CD8-positive, alpha-beta memory T cell (primary cell): Measurements from ENCODE around the gene MLLT3. TPM values are rescaled to one million over a fixed set of nuclear protein-coding genes. Genes with fewer than 3 reads are reported as not detected.

Experiments used
- CTCF ChIA-PET: fragments of 350-600 bp; sonication (Branson Sonifier 250); formaldehyde crosslinking; loops from one replicate; lab custom pipeline; 2021; ENCODE audit warnings: antibody characterized with exemption; lab: Charles Lee
- POLR2A ChIA-PET: fragments of 350-600 bp; sonication (Branson Sonifier 250); formaldehyde crosslinking; loops from one replicate; lab custom pipeline; 2021; ENCODE audit warnings: antibody characterized with exemption; lab: Charles Lee
- DNase-seq, 5 donors: peaks; one replicate each; pipeline versions ENCODE4 v3.0.0 to v3.0.0-alpha.2; 2020 to 2022; ENCODE audit warnings: mixed read lengths in 1 of 5
- H3K27ac ChIP-seq: one replicate; pipeline ENCODE4 v1.7.0; 2013; ENCODE audit warnings: low read depth, mild to moderate bottlenecking, low read length, moderate library complexity
- H3K27me3 ChIP-seq: 2 replicates; pipeline ENCODE4 v1.7.0; 2013; ENCODE audit warnings: low read length, mild to moderate bottlenecking; ENCODE audit not compliant: insufficient read depth, poor library complexity, severe bottlenecking
- H3K36me3 ChIP-seq: 2 replicates; pipeline ENCODE4 v1.7.0; 2013; ENCODE audit warnings: mild to moderate bottlenecking, low read length, moderate library complexity; ENCODE audit not compliant: insufficient read depth
- H3K4me1 ChIP-seq: 2 replicates; pipeline ENCODE4 v1.7.0; 2013; ENCODE audit warnings: mild to moderate bottlenecking, low read length, moderate library complexity; ENCODE audit not compliant: insufficient read depth
- H3K4me3 ChIP-seq: 2 replicates; pipeline ENCODE4 v1.7.0; 2013; ENCODE audit warnings: mild to moderate bottlenecking, low read length
- H3K9me3 ChIP-seq: 2 replicates; pipeline ENCODE4 v1.7.0; 2013; ENCODE audit warnings: mild to moderate bottlenecking, low read length
- H3K27ac Mint-ChIP-seq, 8 donors: one replicate each; pipeline ENCODE4 v1.8.0; 2020 to 2021; ENCODE audit warnings: mixed read lengths in 8 of 8, mild to moderate bottlenecking in 6 of 8, inconsistent platforms in 3 of 8, moderate library complexity in 3 of 8
- H3K27me3 Mint-ChIP-seq, 2 donors: one replicate each; pipeline ENCODE4 v1.8.0; 2020 to 2021; ENCODE audit warnings: mixed read lengths in 2 of 2, mild to moderate bottlenecking in 1 of 2, moderate library complexity in 1 of 2
- H3K36me3 Mint-ChIP-seq, 3 donors: one replicate each; pipeline ENCODE4 v1.8.0; 2020 to 2021; ENCODE audit warnings: mixed read lengths in 3 of 3, inconsistent platforms in 1 of 3, mild to moderate bottlenecking in 1 of 3
- H3K4me1 Mint-ChIP-seq, 3 donors: one replicate each; pipeline ENCODE4 v1.8.0; 2020 to 2021; ENCODE audit warnings: mixed read lengths in 3 of 3, inconsistent platforms in 1 of 3, mild to moderate bottlenecking in 1 of 3
- H3K4me3 Mint-ChIP-seq, 7 donors: one replicate each; pipeline ENCODE4 v1.8.0; 2020 to 2021; ENCODE audit warnings: mixed read lengths in 7 of 7, mild to moderate bottlenecking in 6 of 7, moderate library complexity in 4 of 7, inconsistent platforms in 2 of 7
- H3K9me3 Mint-ChIP-seq, 5 donors: one replicate each; pipeline ENCODE4 v1.8.0; 2020 to 2022; ENCODE audit warnings: mixed read lengths in 5 of 5, mild to moderate bottlenecking in 3 of 5, moderate library complexity in 2 of 5, inconsistent platforms in 1 of 5
- polyA plus RNA-seq: library from polyadenylated mRNA; unstranded; fragments of 300-500 nt; fragmentation: Illumina TruSeq; gene quantifications from one replicate; pipeline ENCODE4 v1.2.3, GENCODE V29; 2021
- total RNA-seq, 2 experiments: library from RNA; stranded (reverse); gene quantifications; one replicate each; pipeline ENCODE4 v1.2.3, GENCODE V29; 2021

The MLLT3 gene
- total and polyA plus RNA-seq, 3 experiments from 2014 or later, result 24.6 to 37.0 (median 36.8) TPM

GRCh38 chr9:20418485-20418884 lies 203.8 kb downstream of the MLLT3 start:
- H3K9me3 ChIP-seq, result no peaks in the 10 kb centered on the region
- no peak overlapping the region for H3K4me3 Mint-ChIP-seq
- H3K27me3 Mint-ChIP-seq, result no peaks in the 10 kb centered on the region
- ChIA-PET CTCF (no interaction called here), POLR2A (no interaction called here)
- H3K4me3 ChIP-seq, result no peak overlapping the region
- H3K4me1 Mint-ChIP-seq, result peaks cover 11 to 52% (median 51%) of the 10 kb centered on the region in 3 donors
- no peak overlapping the region for H3K27ac ChIP-seq
- no peak overlapping the region for H3K27ac Mint-ChIP-seq
- peaks cover 3% of the 10 kb centered on the region for H3K36me3 ChIP-seq
- no peaks in the 10 kb centered on the region for H3K27me3 ChIP-seq
- no peaks in the 10 kb centered on the region for H3K4me1 ChIP-seq
- no peaks in the 10 kb centered on the region for H3K9me3 Mint-ChIP-seq
- DNase-seq, result no peak
- H3K36me3 Mint-ChIP-seq, result peaks cover 5 to 9% (median 6%) of the 10 kb centered on the region in 3 donors

GRCh38 chr9:20417373-20418080 lies 204.8 kb downstream of the MLLT3 start:
- Histone ChIP-seq H3K27ac (no peak overlapping the region), H3K9me3 (no peaks in the 10 kb centered on the region), H3K27me3 (no peaks in the 10 kb centered on the region), H3K4me1 (no peaks in the 10 kb centered on the region), H3K36me3 (peaks cover 4% of the 10 kb centered on the region), H3K4me3 (no peak overlapping the region)
- no peaks in the 10 kb centered on the region for H3K9me3 Mint-ChIP-seq
- no peak overlapping the region for H3K4me3 Mint-ChIP-seq
- DNase-seq, result no peak
- H3K4me1 Mint-ChIP-seq, result peaks cover 11 to 55% (median 53%) of the 10 kb centered on the region in 3 donors
- H3K27ac Mint-ChIP-seq, result no peak overlapping the region
- POLR2A ChIA-PET, result no interaction called here
- no peaks in the 10 kb centered on the region for H3K27me3 Mint-ChIP-seq
- peaks cover 12 to 17% (median 15%) of the 10 kb centered on the region in 3 donors for H3K36me3 Mint-ChIP-seq
- CTCF ChIA-PET, result no interaction called here

GRCh38 chr9:20414150-20414549 lies 208.1 kb downstream of the MLLT3 start:
- peaks cover 22 to 31% (median 27%) of the 10 kb centered on the region in 3 donors for H3K36me3 Mint-ChIP-seq
- H3K27me3 Mint-ChIP-seq, result no peaks in the 10 kb centered on the region
- CTCF ChIA-PET, result no interaction called here
- H3K9me3 Mint-ChIP-seq, result no peaks in the 10 kb centered on the region
- Histone ChIP-seq H3K27ac (no peak overlapping the region), H3K9me3 (no peaks in the 10 kb centered on the region), H3K4me3 (no peak overlapping the region), H3K36me3 (peaks cover 4% of the 10 kb centered on the region), H3K27me3 (no peaks in the 10 kb centered on the region), H3K4me1 (peaks cover 5% of the 10 kb centered on the region)
- H3K4me1 Mint-ChIP-seq, result peaks cover 18 to 62% (median 56%) of the 10 kb centered on the region in 3 donors
- peak overlapping the region in 2 of 8 donors; percentile 26 to 48 for H3K27ac Mint-ChIP-seq
- no peak overlapping the region for H3K4me3 Mint-ChIP-seq
- DNase-seq, result no peak
- POLR2A ChIA-PET, result no interaction called here

- no peaks in the 10 kb centered on the region for H3K9me3 ChIP-seq
- H3K27me3 Mint-ChIP-seq, result no peaks in the 10 kb centered on the region
- H3K27ac ChIP-seq, result no peak overlapping the region
- H3K4me3 ChIP-seq, result no peak overlapping the region
- peak overlapping the region in 2 of 8 donors; percentile 39 to 73 for H3K27ac Mint-ChIP-seq
- CTCF ChIA-PET, result no interaction called here
- H3K4me1 ChIP-seq, result peaks cover 17% of the 10 kb centered on the region
- H3K4me3 Mint-ChIP-seq, result no peak overlapping the region
- H3K27me3 ChIP-seq, result no peaks in the 10 kb centered on the region
- H3K36me3 Mint-ChIP-seq, result peaks cover 27 to 44% (median 27%) of the 10 kb centered on the region in 3 donors
- no peak for DNase-seq
- H3K4me1 Mint-ChIP-seq, result peaks cover 25 to 57% (median 52%) of the 10 kb centered on the region in 3 donors
- peaks cover 4% of the 10 kb centered on the region for H3K36me3 ChIP-seq
- POLR2A ChIA-PET, result no interaction called here
- no peaks in the 10 kb centered on the region for H3K9me3 Mint-ChIP-seq
These were observed 212.8 kb downstream of the MLLT3 start for GRCh38 chr9:20409321-20410092.

GRCh38 chr9:20408513-20408912 lies 213.8 kb downstream of the MLLT3 start:
- H3K9me3 Mint-ChIP-seq, result no peaks in the 10 kb centered on the region
- Histone ChIP-seq H3K4me1 (peaks cover 21% of the 10 kb centered on the region), H3K9me3 (no peaks in the 10 kb centered on the region), H3K27ac (no peak overlapping the region), H3K4me3 (no peak overlapping the region), H3K36me3 (peaks cover 1% of the 10 kb centered on the region), H3K27me3 (no peaks in the 10 kb centered on the region)
- peaks cover 26 to 57% (median 55%) of the 10 kb centered on the region in 3 donors for H3K4me1 Mint-ChIP-seq
- CTCF ChIA-PET, result no interaction called here
- H3K27me3 Mint-ChIP-seq, result no peaks in the 10 kb centered on the region
- no peak overlapping the region for H3K27ac Mint-ChIP-seq
- H3K4me3 Mint-ChIP-seq, result no peak overlapping the region
- POLR2A ChIA-PET, result interaction anchor here (0.7 kb wide), 1 partner anchor 88 kb away, joined by 3 read pairs; no protein-coding TSS in a partner anchor
- DNase-seq, result no peak
- peaks cover 22 to 36% (median 23%) of the 10 kb centered on the region in 3 donors for H3K36me3 Mint-ChIP-seq

GRCh38 chr9:20407013-20407412 lies 215.3 kb downstream of the MLLT3 start:
- Histone ChIP-seq H3K9me3 (no peaks in the 10 kb centered on the region), H3K27me3 (no peaks in the 10 kb centered on the region), H3K4me3 (no peak overlapping the region), H3K36me3 (no peaks in the 10 kb centered on the region), H3K4me1 (peaks cover 26% of the 10 kb centered on the region), H3K27ac (no peak overlapping the region)
- Mint-ChIP-seq H3K27me3 (no peaks in the 10 kb centered on the region), H3K4me3 (no peak overlapping the region), H3K36me3 (peaks cover 11 to 30% (median 15%) of the 10 kb centered on the region in 3 donors), H3K4me1 (peaks cover 29 to 67% (median 62%) of the 10 kb centered on the region in 3 donors), H3K27ac (peak overlapping the region in 1 of 8 donors; percentile 12), H3K9me3 (no peaks in the 10 kb centered on the region)
- POLR2A ChIA-PET, result no interaction called here
- CTCF ChIA-PET, result no interaction called here
- no peak for DNase-seq

- DNase-seq, result no peak
- no peaks in the 10 kb centered on the region for H3K9me3 Mint-ChIP-seq
- H3K36me3 ChIP-seq, result no peaks in the 10 kb centered on the region
- no peak overlapping the region for H3K4me3 Mint-ChIP-seq
- H3K4me1 ChIP-seq, result peaks cover 26% of the 10 kb centered on the region
- ChIA-PET CTCF (no interaction called here), POLR2A (no interaction called here)
- H3K27me3 Mint-ChIP-seq, result no peaks in the 10 kb centered on the region
- peaks cover 12 to 33% (median 19%) of the 10 kb centered on the region in 3 donors for H3K36me3 Mint-ChIP-seq
- H3K4me1 Mint-ChIP-seq, result peaks cover 32 to 70% (median 67%) of the 10 kb centered on the region in 3 donors
- no peak overlapping the region for H3K4me3 ChIP-seq
- no peak overlapping the region for H3K27ac Mint-ChIP-seq
- no peak overlapping the region for H3K27ac ChIP-seq
- no peaks in the 10 kb centered on the region for H3K9me3 ChIP-seq
- no peaks in the 10 kb centered on the region for H3K27me3 ChIP-seq
These were observed 216.0 kb downstream of the MLLT3 start for GRCh38 chr9:20406344-20406743.

- no peak overlapping the region for H3K27ac ChIP-seq
- peaks cover 11 to 38% (median 21%) of the 10 kb centered on the region in 3 donors for H3K36me3 Mint-ChIP-seq
- ChIA-PET POLR2A (no interaction called here), CTCF (no interaction called here)
- H3K27me3 Mint-ChIP-seq, result no peaks in the 10 kb centered on the region
- H3K9me3 ChIP-seq, result no peaks in the 10 kb centered on the region
- H3K4me3 Mint-ChIP-seq, result no peak overlapping the region
- H3K27me3 ChIP-seq, result no peaks in the 10 kb centered on the region
- no peaks in the 10 kb centered on the region for H3K36me3 ChIP-seq
- H3K4me3 ChIP-seq, result no peak overlapping the region
- H3K4me1 Mint-ChIP-seq, result peaks cover 29 to 67% (median 67%) of the 10 kb centered on the region in 3 donors
- no peak for DNase-seq
- H3K4me1 ChIP-seq, result peaks cover 26% of the 10 kb centered on the region
- no peaks in the 10 kb centered on the region for H3K9me3 Mint-ChIP-seq
- no peak overlapping the region for H3K27ac Mint-ChIP-seq
These were observed 216.7 kb downstream of the MLLT3 start for GRCh38 chr9:20405616-20406015.
